Placental pericyte (primary cell): ENCODE data around the gene GPR160. TPM values are rescaled to one million over a fixed set of nuclear protein-coding genes. Genes with fewer than 3 reads are reported as not detected.

ENCODE experiments used
- small RNA-seq: library from RNA; depleted of rRNA; stranded (forward); fragments of <200 nt; gene quantifications from one replicate; pipeline ENCODE3, GENCODE V24; 2012; ENCODE audit warnings: low replicate concordance
- total RNA-seq: library from RNA; depleted of rRNA; stranded (reverse); fragments of >200 nt; gene quantifications from 2 replicates; pipeline ENCODE4 v1.2.3, GENCODE V29; 2012

Gene GPR160
- total RNA-seq = 0.14 and 0.44 TPM in 2 replicates

GRCh38 chr3:170037463-170038433 lies at the start of gene GPR160:
TSS of gene GPR160 (plus strand) at chr3:170037995. CDS start at chr3:170083973, 45,978 bp downstream.

Small RNA genes lying within 50 kb of the gene (small RNA-seq; reads per million reads assigned to genes)
- gene RNU4-38P = not detected

Other genes starting within 250 kb of the GPR160 start
- 0.14 TPM in 1 of 2 replicates, not detected in the other for gene LRRIQ4, start 225.1 kb upstream of the GPR160 start, total RNA-seq
- gene LRRC34, start 225.1 kb upstream of the GPR160 start, total RNA-seq = 1.8 and 6.6 TPM in 2 replicates
- not detected in 2 replicates for gene LRRC31, start 168.1 kb upstream of the GPR160 start, total RNA-seq
- gene SAMD7, start 126.4 kb upstream of the GPR160 start, total RNA-seq = not detected in 2 replicates
- 37.2 and 51.4 TPM in 2 replicates for gene SEC62, start 71.2 kb upstream of the GPR160 start, total RNA-seq
- gene PHC3, start 143.7 kb downstream of the GPR160 start, total RNA-seq = 32.6 and 37.9 TPM in 2 replicates
- gene PRKCI, start 184.4 kb downstream of the GPR160 start, total RNA-seq = 63.2 and 69.9 TPM in 2 replicates